ENCODE measurements around the gene RINT1.

DNA sequence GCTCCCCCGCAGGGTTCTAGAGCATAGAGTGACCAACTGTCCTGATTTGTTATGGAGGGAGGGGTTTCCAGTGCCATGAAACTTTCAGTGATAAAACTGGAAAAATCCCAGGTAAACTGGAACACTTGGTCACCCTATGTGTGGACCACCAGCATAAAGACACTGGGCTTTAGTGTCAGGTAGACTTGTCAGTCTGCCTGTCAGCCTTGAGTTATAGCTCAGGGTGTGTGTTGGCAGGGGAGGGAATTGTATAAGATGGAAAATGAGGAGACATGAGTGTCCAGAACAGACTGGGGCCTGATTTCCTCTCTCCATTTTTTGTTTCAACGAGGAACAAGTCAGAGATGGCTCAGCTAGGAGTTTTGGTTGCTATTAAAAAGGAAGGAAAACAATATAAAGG is 59.5 kb downstream of the RINT1 start:
- no peak for TF ChIP-seq EZH2phosphoT487 (IDR thresholded peaks at IDR 0.05; ENCODE audit: low read depth, severe bottlenecking, unreplicated experiment)
- TF ChIP-seq, protein P1, sequence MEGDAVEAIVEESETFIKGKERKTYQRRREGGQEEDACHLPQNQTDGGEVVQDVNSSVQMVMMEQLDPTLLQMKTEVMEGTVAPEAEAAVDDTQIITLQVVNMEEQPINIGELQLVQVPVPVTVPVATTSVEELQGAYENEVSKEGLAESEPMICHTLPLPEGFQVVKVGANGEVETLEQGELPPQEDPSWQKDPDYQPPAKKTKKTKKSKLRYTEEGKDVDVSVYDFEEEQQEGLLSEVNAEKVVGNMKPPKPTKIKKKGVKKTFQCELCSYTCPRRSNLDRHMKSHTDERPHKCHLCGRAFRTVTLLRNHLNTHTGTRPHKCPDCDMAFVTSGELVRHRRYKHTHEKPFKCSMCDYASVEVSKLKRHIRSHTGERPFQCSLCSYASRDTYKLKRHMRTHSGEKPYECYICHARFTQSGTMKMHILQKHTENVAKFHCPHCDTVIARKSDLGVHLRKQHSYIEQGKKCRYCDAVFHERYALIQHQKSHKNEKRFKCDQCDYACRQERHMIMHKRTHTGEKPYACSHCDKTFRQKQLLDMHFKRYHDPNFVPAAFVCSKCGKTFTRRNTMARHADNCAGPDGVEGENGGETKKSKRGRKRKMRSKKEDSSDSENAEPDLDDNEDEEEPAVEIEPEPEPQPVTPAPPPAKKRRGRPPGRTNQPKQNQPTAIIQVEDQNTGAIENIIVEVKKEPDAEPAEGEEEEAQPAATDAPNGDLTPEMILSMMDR (IDR thresholded peaks at IDR 0.05; ENCODE audit: poor library complexity) = no peak
